ENCODE measurements around the gene CDKAL1.

CDKAL1 gene

DNA sequence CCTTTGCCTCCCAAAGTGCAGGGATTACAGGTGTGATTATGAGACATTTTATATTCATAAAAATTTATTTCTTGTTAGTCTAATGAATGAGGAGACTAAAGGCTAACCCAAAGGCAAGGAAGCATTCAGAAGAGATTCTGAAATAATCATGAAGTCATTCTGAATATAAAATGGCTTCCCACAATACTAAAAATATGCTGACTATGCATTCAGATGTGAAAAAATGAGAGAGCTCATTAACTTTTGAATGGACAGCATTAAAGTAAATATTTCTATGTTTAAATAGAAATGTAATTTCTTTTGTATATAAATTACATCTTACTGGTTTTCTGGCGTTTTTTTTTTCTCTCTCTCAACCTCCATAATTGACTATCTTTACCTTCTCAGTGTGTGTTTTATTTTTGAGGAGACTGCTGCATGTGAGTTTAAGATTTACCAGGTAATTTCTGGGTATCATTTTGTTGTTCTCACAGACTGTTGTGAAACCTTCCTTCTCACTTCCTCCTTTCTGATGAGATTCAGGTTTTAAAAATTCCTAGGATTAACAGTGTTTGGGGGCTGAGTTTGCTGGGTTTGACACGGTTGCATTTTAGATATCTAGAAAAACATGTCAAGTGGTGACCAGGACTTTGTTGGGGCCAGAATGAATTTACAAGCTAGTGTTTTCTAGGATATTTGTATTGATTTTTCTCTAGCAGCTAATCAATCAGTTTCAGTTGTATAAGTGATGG lies 316.6 kb downstream of the CDKAL1 start:
- ChIA-PET CTCF (no interaction called here), POLR2A (no interaction called here)
- TF ChIP-seq TARDBP (IDR thresholded peaks at IDR 0.05) (no peak), NFRKB (IDR thresholded peaks at IDR 0.05) (no peak), ZNF384 (IDR thresholded peaks at IDR 0.05) (no peak), SP1 (IDR thresholded peaks at IDR 0.05) (no peak), ELF4 (IDR thresholded peaks at IDR 0.05) (no peak), CTBP1 (IDR thresholded peaks at IDR 0.05; ENCODE audit: borderline replicate concordance) (no peak), FOXK2 (IDR thresholded peaks at IDR 0.05) (no peak), HDGF (IDR thresholded peaks at IDR 0.05; ENCODE audit: borderline replicate concordance) (no peak)
- DNase-seq (ENCODE audit: extremely low spot score) = no peak

DNA sequence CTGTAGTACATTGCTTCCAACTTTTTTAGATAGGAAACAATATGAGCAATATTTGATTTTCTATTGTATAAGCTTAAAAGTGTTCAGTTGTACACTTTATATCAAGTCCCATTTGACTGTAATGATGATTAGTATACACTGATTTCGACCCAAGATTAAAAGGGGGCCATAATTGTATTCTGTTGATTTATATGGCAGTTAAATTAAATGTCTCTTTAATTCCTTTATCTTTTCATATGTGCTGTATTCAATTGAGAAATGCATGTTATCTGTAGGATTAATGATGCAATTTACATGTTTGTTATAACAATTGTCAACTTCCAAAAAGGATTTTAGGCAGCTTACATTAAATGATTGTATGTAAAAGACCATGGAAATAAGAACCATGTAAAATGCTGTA lies 317.5 kb downstream of the CDKAL1 start:
- ChIA-PET CTCF (no interaction called here), POLR2A (no interaction called here)
- DNase-seq (ENCODE audit: extremely low spot score) = no peak
- no peak for TF ChIP-seq TARDBP (IDR thresholded peaks at IDR 0.05)
- TF ChIP-seq SP1 (IDR thresholded peaks at IDR 0.05) = no peak
- TF ChIP-seq L3MBTL2 (conservative IDR thresholded peaks at IDR 0.05) = no peak
- TF ChIP-seq LEF1 (IDR thresholded peaks at IDR 0.05; ENCODE audit: borderline replicate concordance) = no peak
- TF ChIP-seq ARNT (IDR thresholded peaks at IDR 0.05) = no peak
- no peak for TF ChIP-seq FOXK2 (IDR thresholded peaks at IDR 0.05)
- TF ChIP-seq NFRKB (IDR thresholded peaks at IDR 0.05) = no peak
- no peak for TF ChIP-seq HDGF (IDR thresholded peaks at IDR 0.05; ENCODE audit: borderline replicate concordance)
- no peak for TF ChIP-seq SUZ12 (IDR thresholded peaks at IDR 0.05)
- TF ChIP-seq, protein P1, sequence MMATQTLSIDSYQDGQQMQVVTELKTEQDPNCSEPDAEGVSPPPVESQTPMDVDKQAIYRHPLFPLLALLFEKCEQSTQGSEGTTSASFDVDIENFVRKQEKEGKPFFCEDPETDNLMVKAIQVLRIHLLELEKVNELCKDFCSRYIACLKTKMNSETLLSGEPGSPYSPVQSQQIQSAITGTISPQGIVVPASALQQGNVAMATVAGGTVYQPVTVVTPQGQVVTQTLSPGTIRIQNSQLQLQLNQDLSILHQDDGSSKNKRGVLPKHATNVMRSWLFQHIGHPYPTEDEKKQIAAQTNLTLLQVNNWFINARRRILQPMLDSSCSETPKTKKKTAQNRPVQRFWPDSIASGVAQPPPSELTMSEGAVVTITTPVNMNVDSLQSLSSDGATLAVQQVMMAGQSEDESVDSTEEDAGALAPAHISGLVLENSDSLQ (IDR thresholded peaks at IDR 0.05) = no peak
- TF ChIP-seq CTBP1 (IDR thresholded peaks at IDR 0.05; ENCODE audit: borderline replicate concordance) = no peak

DNA sequence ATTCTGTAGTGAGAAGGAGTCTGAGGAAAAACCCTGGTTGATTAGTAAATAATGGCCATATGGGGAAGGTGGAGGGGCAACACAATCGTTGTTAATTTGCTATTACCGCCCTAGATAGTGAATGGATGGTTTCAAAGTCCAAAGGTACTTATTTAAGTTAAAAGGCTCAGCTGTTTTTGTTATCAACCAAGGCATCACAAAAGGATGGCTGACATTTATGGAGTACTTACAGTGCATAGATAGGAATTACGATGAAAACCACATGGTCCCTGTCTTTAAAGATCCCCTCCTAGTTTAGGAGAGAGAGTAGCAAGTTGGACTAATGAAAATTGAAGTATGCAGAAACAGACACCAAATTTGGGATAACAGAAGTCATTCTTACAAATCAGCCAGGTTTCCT lies 319.6 kb downstream of the CDKAL1 start:
- TF ChIP-seq ARNT (IDR thresholded peaks at IDR 0.05) (no peak), L3MBTL2 (conservative IDR thresholded peaks at IDR 0.05) (no peak)
- ChIA-PET CTCF (no interaction called here), POLR2A (no interaction called here)
- no peak for DNase-seq (ENCODE audit: extremely low spot score)

DNA sequence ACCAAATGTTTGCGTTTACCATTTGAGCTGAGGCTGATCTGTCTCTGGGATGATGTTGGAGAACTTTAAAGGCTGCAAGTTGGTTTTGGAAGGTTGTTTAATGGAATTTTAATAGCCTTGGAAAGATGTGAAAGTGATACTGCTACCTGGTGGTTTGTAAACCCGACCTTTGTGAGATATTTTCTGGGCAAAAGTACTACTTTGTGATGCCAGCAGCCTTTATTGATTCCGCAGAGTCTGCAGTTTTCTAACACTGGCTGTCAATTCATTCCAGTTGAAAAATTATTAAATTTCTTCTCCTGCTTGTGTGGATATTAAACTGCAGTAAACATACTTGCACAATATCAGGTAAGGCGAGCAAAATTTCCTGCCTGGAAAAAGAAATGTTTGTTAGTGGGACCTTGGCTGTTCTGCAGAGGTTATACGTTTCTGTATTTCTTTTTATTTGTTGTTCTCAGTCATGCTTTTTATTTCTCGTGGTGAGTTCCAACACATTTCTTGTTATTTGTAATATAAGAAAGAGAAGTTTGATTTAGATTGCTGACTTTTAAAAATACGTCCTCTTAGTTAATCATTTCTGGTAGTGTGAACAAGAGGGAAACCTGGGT lies 322.5 kb downstream of the CDKAL1 start:
- TF ChIP-seq NFRKB (IDR thresholded peaks at IDR 0.05) (no peak), ZNF384 (IDR thresholded peaks at IDR 0.05) (no peak), LEF1 (IDR thresholded peaks at IDR 0.05; ENCODE audit: borderline replicate concordance) (no peak), FOXM1 (IDR thresholded peaks at IDR 0.05; ENCODE audit: borderline replicate concordance) (no peak), FOXA1 (IDR thresholded peaks at IDR 0.05) (no peak), HDGF (IDR thresholded peaks at IDR 0.05; ENCODE audit: borderline replicate concordance) (no peak), L3MBTL2 (conservative IDR thresholded peaks at IDR 0.05) (no peak), SP1 (IDR thresholded peaks at IDR 0.05) (no peak), BHLHE40 (IDR thresholded peaks at IDR 0.05; ENCODE audit: borderline replicate concordance) (no peak), TARDBP (IDR thresholded peaks at IDR 0.05) (no peak), ARNT (IDR thresholded peaks at IDR 0.05) (no peak), CTBP1 (IDR thresholded peaks at IDR 0.05; ENCODE audit: borderline replicate concordance) (no peak), SUZ12 (IDR thresholded peaks at IDR 0.05) (no peak), FOXK2 (IDR thresholded peaks at IDR 0.05) (no peak), ELF4 (IDR thresholded peaks at IDR 0.05) (no peak)
- TF ChIP-seq, protein P1 (IDR thresholded peaks at IDR 0.05) = no peak
- DNase-seq (ENCODE audit: extremely low spot score) = no peak
- ChIA-PET POLR2A (no interaction called here), CTCF (no interaction called here)

DNA sequence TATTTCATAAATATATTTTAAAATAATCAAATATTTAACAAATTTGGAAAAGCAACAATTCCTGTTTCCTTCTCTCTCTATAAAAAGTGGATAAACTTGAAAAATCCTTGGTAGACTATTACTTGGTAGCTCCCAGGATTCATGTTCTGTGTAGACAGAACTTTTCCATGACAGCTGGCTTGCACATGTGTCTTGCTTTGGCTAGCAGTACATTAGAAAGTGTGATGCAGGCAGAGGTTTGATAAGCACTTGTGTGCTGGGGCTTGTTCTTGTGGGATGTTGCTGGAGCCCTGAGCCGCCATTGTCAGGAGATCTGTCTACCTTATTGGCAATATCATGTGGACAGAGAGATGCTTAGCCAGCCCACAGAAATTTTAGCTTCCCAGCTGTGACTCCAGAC lies 327.2 kb downstream of the CDKAL1 start:
- POLR2A ChIA-PET = no interaction called here
- CTCF ChIA-PET = no interaction called here
- no peak for DNase-seq (ENCODE audit: extremely low spot score)
- TF ChIP-seq NFRKB (IDR thresholded peaks at IDR 0.05) = no peak

DNA sequence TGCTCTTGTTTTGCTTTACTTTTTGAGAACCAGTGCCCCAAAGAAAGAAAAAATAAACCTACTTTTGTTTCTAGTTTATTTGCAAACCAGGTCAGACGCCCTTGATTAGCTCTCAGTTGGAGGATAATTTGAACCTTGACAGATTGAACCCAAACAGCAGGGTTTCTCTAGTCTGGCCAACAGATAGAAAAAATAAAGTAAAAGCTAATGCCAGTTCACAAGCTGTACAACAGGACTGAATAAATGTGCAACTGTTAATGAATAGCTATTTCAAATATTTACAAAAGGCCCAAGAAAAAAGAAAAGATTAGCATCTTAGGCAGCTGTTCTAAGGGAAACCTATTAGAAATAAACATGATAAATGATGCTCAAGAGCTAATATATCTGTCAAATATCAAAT lies 331.8 kb downstream of the CDKAL1 start:
- CTCF ChIA-PET = no interaction called here
- no peak for DNase-seq (ENCODE audit: extremely low spot score)
- POLR2A ChIA-PET = no interaction called here
- TF ChIP-seq, protein P1 (IDR thresholded peaks at IDR 0.05) = peak; percentile 30
- TF ChIP-seq FOXM1 (IDR thresholded peaks at IDR 0.05; ENCODE audit: borderline replicate concordance) = no peak

DNA sequence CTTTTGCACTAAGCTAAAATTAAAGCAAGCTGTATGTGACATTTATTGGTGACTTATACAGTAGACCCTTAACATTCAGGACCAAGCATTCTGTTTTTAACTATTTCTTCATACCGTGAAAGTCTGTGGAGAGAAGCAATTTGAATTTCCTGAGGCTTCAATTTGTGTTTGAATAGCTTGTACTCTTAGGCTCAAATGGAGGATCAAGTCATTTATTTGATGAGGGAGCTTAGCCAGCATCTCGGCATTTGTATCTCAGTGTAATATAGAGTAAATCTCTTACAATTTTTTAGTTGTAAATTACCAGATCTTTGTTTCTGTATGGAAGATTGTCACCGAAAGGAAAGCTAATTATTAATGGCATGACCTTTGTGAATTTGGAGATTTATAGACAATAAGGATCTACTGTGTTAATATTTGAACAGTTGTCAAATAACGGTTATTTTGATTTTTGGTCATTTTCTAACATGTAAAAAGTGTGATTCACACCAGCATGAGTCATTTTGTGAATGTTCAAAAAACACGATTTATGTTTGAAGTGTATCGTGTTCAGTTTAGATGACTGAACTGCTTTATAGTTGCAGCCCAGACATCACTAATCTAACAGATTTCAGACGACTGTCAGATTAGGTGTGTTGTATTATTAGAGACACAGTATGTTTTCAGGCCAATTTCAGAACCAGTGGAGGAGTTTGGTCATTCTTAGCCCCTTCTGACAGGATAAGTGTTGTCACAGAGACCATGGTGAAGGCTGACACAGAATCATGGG lies 332.9 kb downstream of the CDKAL1 start:
- TF ChIP-seq BHLHE40 (IDR thresholded peaks at IDR 0.05; ENCODE audit: borderline replicate concordance) = no peak
- TF ChIP-seq HDGF (IDR thresholded peaks at IDR 0.05; ENCODE audit: borderline replicate concordance) = no peak
- no peak for TF ChIP-seq FOXM1 (IDR thresholded peaks at IDR 0.05; ENCODE audit: borderline replicate concordance)
- TF ChIP-seq, protein P1 (IDR thresholded peaks at IDR 0.05) = no peak
- no peak for TF ChIP-seq LEF1 (IDR thresholded peaks at IDR 0.05; ENCODE audit: borderline replicate concordance)
- no peak for TF ChIP-seq FOXK2 (IDR thresholded peaks at IDR 0.05)
- no peak for TF ChIP-seq ELF4 (IDR thresholded peaks at IDR 0.05)
- no peak for TF ChIP-seq SUZ12 (IDR thresholded peaks at IDR 0.05)
- no peak for TF ChIP-seq SP1 (IDR thresholded peaks at IDR 0.05)
- ChIA-PET CTCF (no interaction called here), POLR2A (no interaction called here)
- DNase-seq (ENCODE audit: extremely low spot score) = no peak
